Hepatocyte (in vitro differentiated cells): ENCODE data around the gene AGGF1.

Source experiments
- EZH2 ChIP-seq: fragments of 200-600 bp; sonication (generic); IDR thresholded peaks from 2 replicates; pipeline ENCODE4 v1.6.1; 2016; ENCODE audit warnings: antibody characterized with exemption, mild to moderate bottlenecking, borderline replicate concordance
- TF ChIP-seq, protein P1 (sequence below): fragments of 200-600 bp; sonication (generic); IDR thresholded peaks from 2 replicates; pipeline ENCODE4 v1.5.1; 2016; ENCODE audit warnings: antibody characterized with exemption, mild to moderate bottlenecking; ENCODE audit not compliant: poor library complexity

- TF ChIP-seq, protein P1, sequence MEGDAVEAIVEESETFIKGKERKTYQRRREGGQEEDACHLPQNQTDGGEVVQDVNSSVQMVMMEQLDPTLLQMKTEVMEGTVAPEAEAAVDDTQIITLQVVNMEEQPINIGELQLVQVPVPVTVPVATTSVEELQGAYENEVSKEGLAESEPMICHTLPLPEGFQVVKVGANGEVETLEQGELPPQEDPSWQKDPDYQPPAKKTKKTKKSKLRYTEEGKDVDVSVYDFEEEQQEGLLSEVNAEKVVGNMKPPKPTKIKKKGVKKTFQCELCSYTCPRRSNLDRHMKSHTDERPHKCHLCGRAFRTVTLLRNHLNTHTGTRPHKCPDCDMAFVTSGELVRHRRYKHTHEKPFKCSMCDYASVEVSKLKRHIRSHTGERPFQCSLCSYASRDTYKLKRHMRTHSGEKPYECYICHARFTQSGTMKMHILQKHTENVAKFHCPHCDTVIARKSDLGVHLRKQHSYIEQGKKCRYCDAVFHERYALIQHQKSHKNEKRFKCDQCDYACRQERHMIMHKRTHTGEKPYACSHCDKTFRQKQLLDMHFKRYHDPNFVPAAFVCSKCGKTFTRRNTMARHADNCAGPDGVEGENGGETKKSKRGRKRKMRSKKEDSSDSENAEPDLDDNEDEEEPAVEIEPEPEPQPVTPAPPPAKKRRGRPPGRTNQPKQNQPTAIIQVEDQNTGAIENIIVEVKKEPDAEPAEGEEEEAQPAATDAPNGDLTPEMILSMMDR = no peak
- TF ChIP-seq EZH2 = no peak
Measured at GRCh38 chr5:77083088-77083487, 52.9 kb downstream of the AGGF1 start.
